HFFc6 (cell line): ENCODE data around the gene DOCK3. TPM values are rescaled to one million over a fixed set of nuclear protein-coding genes. Genes with fewer than 3 reads are reported as not detected.

Source experiments
- DNase-seq: peaks from one replicate; pipeline ENCODE4 v3.0.0-alpha.2; 2018
- H3K27ac Mint-ChIP-seq: 2 replicates; pipeline ENCODE4 v1.8.0; 2020; ENCODE audit warnings: mild to moderate bottlenecking, mixed read lengths
- H3K27me3 Mint-ChIP-seq: 2 replicates; pipeline ENCODE4 v1.8.0; 2021; ENCODE audit warnings: mild to moderate bottlenecking, moderate library complexity, mixed read lengths; ENCODE audit not compliant: insufficient read depth
- H3K36me3 Mint-ChIP-seq: 2 replicates; pipeline ENCODE4 v1.8.0; 2021; ENCODE audit warnings: low read depth, mixed read lengths
- H3K4me1 Mint-ChIP-seq: 2 replicates; pipeline ENCODE4 v1.8.0; 2020; ENCODE audit warnings: low read depth, mixed read lengths
- H3K4me3 Mint-ChIP-seq: 2 replicates; pipeline ENCODE4 v1.8.0; 2020; ENCODE audit warnings: mild to moderate bottlenecking, moderate library complexity, mixed read lengths
- H3K9me3 Mint-ChIP-seq: 2 replicates; pipeline ENCODE4 v1.8.0; 2020; ENCODE audit warnings: mild to moderate bottlenecking, mixed read lengths
- total RNA-seq, 6 experiments: library from RNA; stranded (reverse); fragmentation: NEBNext Ultra II Directional; extraction: Animal tissue kit (Norgen Biotek cat#: 25700); gene quantifications; 2 replicates in 1 of 6; 3 replicates in 5 of 6; pipeline ENCODE4 v1.2.3, GENCODE V29; 2021
- TF ChIP-seq, protein P1 (sequence below): fragments of 200-600 bp; sonication (generic); IDR thresholded peaks from 2 replicates; pipeline ENCODE4 v1.5.0; 2021; ENCODE audit warnings: antibody characterized with exemption, mild to moderate bottlenecking

DOCK3 gene
- total RNA-seq, 6 experiments from 2014 or later = 0.14 to 0.26 (median 0.22) TPM

DNA sequence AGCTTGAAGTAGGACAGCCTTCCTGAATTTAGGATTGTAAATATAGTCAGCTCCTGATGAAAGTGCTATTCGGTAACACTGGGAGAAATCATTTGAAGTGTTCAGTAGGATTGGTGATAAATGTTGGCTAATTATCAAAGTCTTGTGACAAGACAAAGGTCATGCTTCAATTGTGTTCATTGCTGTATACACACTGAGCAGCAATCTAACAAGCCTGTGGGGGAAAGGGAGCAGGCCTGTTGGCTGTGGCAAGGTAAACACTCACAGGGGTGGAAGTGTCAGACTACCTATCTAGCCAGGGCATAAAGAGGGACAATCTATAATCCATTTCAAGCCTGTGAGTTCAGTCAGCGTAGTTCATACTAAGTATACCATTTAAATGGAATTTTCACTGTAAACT, 599.3 kb downstream of the DOCK3 start:
- TF ChIP-seq, protein P1, sequence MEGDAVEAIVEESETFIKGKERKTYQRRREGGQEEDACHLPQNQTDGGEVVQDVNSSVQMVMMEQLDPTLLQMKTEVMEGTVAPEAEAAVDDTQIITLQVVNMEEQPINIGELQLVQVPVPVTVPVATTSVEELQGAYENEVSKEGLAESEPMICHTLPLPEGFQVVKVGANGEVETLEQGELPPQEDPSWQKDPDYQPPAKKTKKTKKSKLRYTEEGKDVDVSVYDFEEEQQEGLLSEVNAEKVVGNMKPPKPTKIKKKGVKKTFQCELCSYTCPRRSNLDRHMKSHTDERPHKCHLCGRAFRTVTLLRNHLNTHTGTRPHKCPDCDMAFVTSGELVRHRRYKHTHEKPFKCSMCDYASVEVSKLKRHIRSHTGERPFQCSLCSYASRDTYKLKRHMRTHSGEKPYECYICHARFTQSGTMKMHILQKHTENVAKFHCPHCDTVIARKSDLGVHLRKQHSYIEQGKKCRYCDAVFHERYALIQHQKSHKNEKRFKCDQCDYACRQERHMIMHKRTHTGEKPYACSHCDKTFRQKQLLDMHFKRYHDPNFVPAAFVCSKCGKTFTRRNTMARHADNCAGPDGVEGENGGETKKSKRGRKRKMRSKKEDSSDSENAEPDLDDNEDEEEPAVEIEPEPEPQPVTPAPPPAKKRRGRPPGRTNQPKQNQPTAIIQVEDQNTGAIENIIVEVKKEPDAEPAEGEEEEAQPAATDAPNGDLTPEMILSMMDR = no peak
- no peaks in the 10 kb centered on the region for H3K4me1 Mint-ChIP-seq
- H3K27ac Mint-ChIP-seq = no peak overlapping the region
- H3K36me3 Mint-ChIP-seq = no peaks in the 10 kb centered on the region
- H3K27me3 Mint-ChIP-seq = no peaks in the 10 kb centered on the region; the same call in none of the 2 replicates
- no peak overlapping the region for H3K4me3 Mint-ChIP-seq
- no peaks in the 10 kb centered on the region for H3K9me3 Mint-ChIP-seq
- no peak for DNase-seq

DNA sequence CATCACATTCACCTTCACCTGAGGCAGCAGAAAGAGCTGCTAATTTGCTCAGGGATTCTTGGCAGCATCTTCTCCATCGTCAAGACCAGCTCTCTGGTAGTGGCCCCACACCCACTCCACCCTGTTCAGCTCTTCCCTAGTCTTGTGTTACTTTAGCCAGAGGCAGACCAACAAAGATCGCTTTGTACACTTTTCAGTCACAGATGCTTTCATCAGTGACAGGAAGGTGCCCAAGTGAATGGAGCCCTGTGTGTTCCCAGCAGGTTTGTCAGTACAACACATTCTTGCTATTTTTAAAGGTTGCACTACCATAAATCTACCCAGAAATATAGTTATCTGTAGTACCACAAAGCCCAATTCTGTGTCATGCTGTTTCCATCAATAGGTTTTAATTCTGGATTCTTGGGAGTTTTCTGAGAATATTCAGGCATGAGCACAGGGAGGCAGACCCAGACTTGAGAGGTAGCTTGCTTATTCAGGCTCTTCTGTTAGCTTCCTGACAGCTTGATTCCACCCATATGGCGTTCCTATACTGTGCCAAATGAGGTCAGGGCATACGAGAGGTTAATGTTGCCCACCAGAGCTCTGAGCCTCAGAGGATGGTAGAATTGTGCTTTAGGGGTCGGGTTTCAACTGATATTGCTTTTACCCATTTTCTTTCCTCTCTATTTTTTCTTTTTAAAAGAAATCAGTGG, 600.5 kb downstream of the DOCK3 start:
- Mint-ChIP-seq H3K4me1 (no peaks in the 10 kb centered on the region), H3K9me3 (no peaks in the 10 kb centered on the region), H3K27me3 (no peaks in the 10 kb centered on the region; the same call in none of the 2 replicates), H3K4me3 (no peak overlapping the region), H3K36me3 (no peaks in the 10 kb centered on the region), H3K27ac (no peak overlapping the region)
- DNase-seq = no peak
- TF ChIP-seq, protein P1 = no peak

DNA sequence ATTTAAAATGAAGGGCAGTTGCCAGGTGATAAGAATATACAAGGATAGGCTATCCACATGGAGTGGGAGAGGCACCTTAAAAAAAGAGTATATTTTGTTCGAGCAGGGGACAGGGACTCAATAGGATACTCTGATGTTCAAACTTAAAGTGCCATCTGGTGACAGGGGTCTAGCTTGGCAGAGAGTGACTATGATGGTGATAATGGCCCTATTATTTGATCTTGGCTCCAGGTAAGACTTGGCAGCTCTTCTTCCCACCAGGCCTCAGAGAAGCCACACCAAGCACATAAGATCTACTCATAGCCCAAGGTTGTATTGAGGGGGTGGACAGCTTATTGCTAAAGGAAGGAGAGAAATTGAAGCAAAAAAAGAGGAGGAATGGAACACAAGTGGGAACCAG, 601.3 kb downstream of the DOCK3 start:
- no peaks in the 10 kb centered on the region for H3K36me3 Mint-ChIP-seq
- no peak overlapping the region for H3K27ac Mint-ChIP-seq
- no peaks in the 10 kb centered on the region; the same call in none of the 2 replicates for H3K27me3 Mint-ChIP-seq
- no peak overlapping the region for H3K4me3 Mint-ChIP-seq
- DNase-seq = no peak
- H3K4me1 Mint-ChIP-seq = no peaks in the 10 kb centered on the region
- no peaks in the 10 kb centered on the region for H3K9me3 Mint-ChIP-seq
- TF ChIP-seq, protein P1 = no peak

DNA sequence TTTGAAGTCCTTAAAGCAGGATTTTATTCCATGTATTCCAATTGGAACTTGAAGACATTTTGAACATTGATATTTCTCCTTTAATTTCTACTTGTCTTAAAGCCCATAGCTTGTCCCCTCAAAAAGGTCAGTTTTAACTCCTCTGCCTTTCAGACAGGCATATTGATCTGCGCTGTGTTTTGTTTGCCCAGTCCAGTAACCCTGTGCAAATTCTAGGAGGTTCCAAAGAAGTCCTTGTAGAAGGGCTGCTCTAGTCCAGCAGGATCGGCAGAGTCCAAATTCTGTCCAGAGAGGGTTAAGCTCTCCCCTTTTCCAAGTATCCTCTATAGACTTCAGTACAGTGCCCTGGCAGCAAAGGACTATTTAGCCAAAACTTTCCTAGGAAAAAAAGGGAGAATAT, 604.7 kb downstream of the DOCK3 start:
- Mint-ChIP-seq H3K9me3 (peaks cover 5% of the 10 kb centered on the region; the same call in 1 of the 2 replicates), H3K27me3 (no peaks in the 10 kb centered on the region; the same call in none of the 2 replicates), H3K27ac (no peak overlapping the region), H3K4me3 (no peak overlapping the region), H3K36me3 (no peaks in the 10 kb centered on the region), H3K4me1 (peaks cover 7% of the 10 kb centered on the region; the same call in 1 of the 2 replicates)
- DNase-seq = no peak
- TF ChIP-seq, protein P1 = no peak

DNA sequence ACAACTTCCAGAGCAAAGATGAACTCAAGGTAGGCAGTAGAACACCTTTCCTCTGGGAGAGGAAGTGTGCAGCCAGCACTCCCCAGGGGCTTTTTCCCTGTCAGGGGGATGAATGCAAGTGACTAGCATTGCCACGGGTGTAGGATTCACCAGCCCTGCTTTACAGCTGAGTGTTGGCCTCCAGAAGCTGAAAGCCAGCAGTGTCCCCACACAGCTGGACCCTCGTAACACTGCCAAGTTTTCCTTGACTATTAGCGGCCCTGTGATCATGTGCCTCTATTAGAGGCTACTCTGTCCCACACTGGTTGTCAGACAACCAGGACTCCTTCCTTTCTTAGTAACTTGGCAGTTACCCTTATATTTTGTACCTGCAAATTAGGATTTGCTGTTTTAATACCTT, 605.4 kb downstream of the DOCK3 start:
- Mint-ChIP-seq H3K4me3 (no peak overlapping the region), H3K27ac (no peak overlapping the region), H3K27me3 (no peaks in the 10 kb centered on the region; the same call in none of the 2 replicates), H3K9me3 (peaks cover 5% of the 10 kb centered on the region; the same call in 1 of the 2 replicates), H3K36me3 (no peaks in the 10 kb centered on the region), H3K4me1 (peaks cover 7% of the 10 kb centered on the region; the same call in 1 of the 2 replicates)
- TF ChIP-seq, protein P1 = no peak
- no peak for DNase-seq
